SK-N-SH (cell line): Measurements from ENCODE around the gene LHPP. TPM values are rescaled to one million over a fixed set of nuclear protein-coding genes. Genes with fewer than 3 reads are reported as not detected.

Experiments
- CTCF ChIA-PET: fragments of 300-600, 350-600 bp; formaldehyde crosslinking; extraction: SDS; loops from one replicate; lab custom pipeline; 2021; lab: Yijun Ruan, JAX
- POLR2A ChIA-PET: fragments of 350-600 bp; sonication (Branson Sonifier 250); formaldehyde crosslinking; extraction: SDS; loops from one replicate; lab custom pipeline; 2020; ENCODE audit warnings: antibody characterized with exemption, inconsistent platforms; lab: Yijun Ruan, JAX
- DNase-seq: peaks from one replicate; pipeline ENCODE4 v3.0.0; 2012
- H2AFZ ChIP-seq: fragments of 200-600 bp; sonication (generic); 2 replicates; pipeline ENCODE4 v1.8.1; 2016; ENCODE audit warnings: antibody characterized with exemption, mild to moderate bottlenecking, low read depth
- H3F3A ChIP-seq: fragments of 200-600 bp; sonication (generic); replicated peaks from 2 replicates; pipeline ENCODE3; 2016; ENCODE audit warnings: antibody characterized with exemption, mild to moderate bottlenecking; ENCODE audit not compliant: insufficient read depth
- H3K27ac ChIP-seq, 2 experiments: fragments of 200-500 bp in 1 of 2; fragments of 200-600 bp in 1 of 2; sonication (Bioruptor generic) in 1 of 2; sonication (generic), shearing (Covaris generic) in 1 of 2; 2 replicates each; pipeline versions ENCODE4 v1.5.1 to v1.6.1; 2014 to 2016; ENCODE audit warnings: low read depth in 2 of 2, inconsistent platforms in 1 of 2, low read length in 1 of 2, mild to moderate bottlenecking in 1 of 2, mixed read lengths in 1 of 2
- H3K27me3 ChIP-seq: fragments of 200-600 bp; sonication (generic), shearing (Covaris generic); 2 replicates; pipeline ENCODE4 v1.6.1; 2016; ENCODE audit warnings: mixed run types; ENCODE audit not compliant: insufficient read depth
- H3K36me3 ChIP-seq, 2 experiments: fragments of 200-500 bp in 1 of 2; fragments of 200-600 bp in 1 of 2; sonication (Bioruptor generic) in 1 of 2; sonication (generic) in 1 of 2; replicated peaks in 1 of 2; 2 replicates each; pipeline versions ENCODE3 to v1.5.1; 2014 to 2016; ENCODE audit warnings: low read length in 1 of 2, mild to moderate bottlenecking in 1 of 2; ENCODE audit not compliant: insufficient read depth in 2 of 2, control insufficient read depth in 1 of 2
- H3K4me1 ChIP-seq, 2 experiments: fragments of 200-500 bp in 1 of 2; fragments of 200-600 bp in 1 of 2; sonication (Bioruptor generic) in 1 of 2; sonication (generic), shearing (Covaris generic) in 1 of 2; 2 replicates each; pipeline versions ENCODE4 v1.5.1 to v1.6.1; 2014 to 2016; ENCODE audit warnings: low read depth in 1 of 2, low read length in 1 of 2, mixed run types in 1 of 2; ENCODE audit not compliant: insufficient read depth in 2 of 2, control insufficient read depth in 1 of 2
- H3K4me2 ChIP-seq: fragments of 200-600 bp; sonication (generic), shearing (Covaris generic); 2 replicates; pipeline ENCODE4 v1.6.1; 2017; ENCODE audit warnings: mixed run types
- H3K4me3 ChIP-seq, 2 experiments: fragments of 200-500 bp in 1 of 2; fragments of 200-600 bp in 1 of 2; sonication (Bioruptor generic) in 1 of 2; sonication (generic), shearing (Covaris generic) in 1 of 2; 2 replicates each; pipeline versions ENCODE4 v1.5.1 to v1.8.1; 2014 to 2016; ENCODE audit warnings: low read depth in 2 of 2, inconsistent platforms in 1 of 2, low read length in 1 of 2, mild to moderate bottlenecking in 1 of 2, mixed read lengths in 1 of 2, moderate library complexity in 1 of 2
- H3K79me2 ChIP-seq: fragments of 200-600 bp; sonication (generic); 2 replicates; pipeline ENCODE4 v1.8.1; 2017; ENCODE audit warnings: mild to moderate bottlenecking; ENCODE audit not compliant: insufficient read depth
- H3K9ac ChIP-seq: fragments of 200-600 bp; sonication (generic); 2 replicates; pipeline ENCODE4 v1.6.1; 2017; ENCODE audit warnings: mixed run types
- H3K9me2 ChIP-seq: fragments of 200-600 bp; sonication (generic); 2 replicates; pipeline ENCODE4 v1.6.1; 2017; ENCODE audit warnings: mixed run types
- H3K9me3 ChIP-seq: fragments of 200-600 bp; sonication (generic); 2 replicates; pipeline ENCODE4 v1.6.1; 2017; ENCODE audit warnings: mixed run types, mild to moderate bottlenecking, moderate library complexity
- H4K20me1 ChIP-seq: fragments of 200-600 bp; sonication (generic); 2 replicates; pipeline ENCODE4 v1.6.1; 2017; ENCODE audit warnings: mild to moderate bottlenecking, mixed run types; ENCODE audit not compliant: insufficient read depth
- CHD2 ChIP-seq: fragments of 150-350 bp; IDR thresholded peaks from 2 replicates; pipeline ENCODE4 v1.6.1; 2018; ENCODE audit warnings: low read length; ENCODE audit not compliant: partially characterized antibody
- EP300 ChIP-seq, 2 experiments: IDR thresholded peaks; 2 replicates each; pipeline versions ENCODE4 v1.4.0 to v1.6.1; 2012; ENCODE audit warnings: borderline replicate concordance in 1 of 2, low read depth in 1 of 2, low read length in 1 of 2
- EZH2phosphoT487 ChIP-seq: fragments of 200-600 bp; sonication (generic); IDR thresholded peaks from 2 replicates; pipeline ENCODE4 v1.6.1; 2017; ENCODE audit warnings: low read depth, mixed run types, mild to moderate bottlenecking, antibody characterized with exemption, moderate library complexity, borderline replicate concordance
- GABPA ChIP-seq: IDR thresholded peaks from 2 replicates; pipeline ENCODE4 v1.4.0; 2012; ENCODE audit warnings: low read depth, mild to moderate bottlenecking
- JUND ChIP-seq: IDR thresholded peaks from 2 replicates; pipeline ENCODE4 v1.4.0; 2012
- MXI1 ChIP-seq: IDR thresholded peaks from 2 replicates; pipeline ENCODE4 v1.6.1; 2012; ENCODE audit warnings: mild to moderate bottlenecking, low read depth, low read length, improper control_type of control experiment
- RAD21 ChIP-seq: IDR thresholded peaks from 2 replicates; pipeline ENCODE4 v1.6.1; 2012; ENCODE audit warnings: mild to moderate bottlenecking, low read length
- SIN3A ChIP-seq: IDR thresholded peaks from 2 replicates; pipeline ENCODE4 v1.6.1; 2012; ENCODE audit warnings: low read depth, mild to moderate bottlenecking, low read length, moderate library complexity, borderline replicate concordance
- SMC3 ChIP-seq: IDR thresholded peaks from 2 replicates; pipeline ENCODE4 v1.6.1; 2012; ENCODE audit warnings: low read depth, low read length, improper control_type of control experiment
- TCF12 ChIP-seq: IDR thresholded peaks from 2 replicates; pipeline ENCODE4 v1.4.0; 2012
- WGBS: methylation state at CpG from one replicate; pipeline ENCODE4 v1.1.6; 2017; ENCODE audit warnings: low lambda C conversion rate; 5-methylcytosine and 5-hydroxymethylcytosine counted together
- polyA plus RNA-seq, 3 experiments: library from polyadenylated mRNA; depleted of rRNA; stranded (reverse); fragments of >200 nt; gene quantifications; 2 replicates each; pipeline ENCODE4 v1.2.3, GENCODE V29; 2012
- TF ChIP-seq, protein P1 (sequence below): IDR thresholded peaks from 2 replicates; pipeline ENCODE4; 2012
- TF ChIP-seq, protein P2 (sequence below): fragments of 150-350 bp; IDR thresholded peaks from 2 replicates; pipeline ENCODE4 v1.6.1; 2016; ENCODE audit warnings: mild to moderate bottlenecking, low read depth, low read length
- TF ChIP-seq, protein P3 (sequence below): IDR thresholded peaks from 2 replicates; pipeline ENCODE4 v1.4.0; 2012; ENCODE audit warnings: low read depth, borderline replicate concordance

The LHPP gene
- polyA plus RNA-seq, 1 of the 3 experiments (the other 2 are of a cell fraction), result 29.8 TPM

DNA sequence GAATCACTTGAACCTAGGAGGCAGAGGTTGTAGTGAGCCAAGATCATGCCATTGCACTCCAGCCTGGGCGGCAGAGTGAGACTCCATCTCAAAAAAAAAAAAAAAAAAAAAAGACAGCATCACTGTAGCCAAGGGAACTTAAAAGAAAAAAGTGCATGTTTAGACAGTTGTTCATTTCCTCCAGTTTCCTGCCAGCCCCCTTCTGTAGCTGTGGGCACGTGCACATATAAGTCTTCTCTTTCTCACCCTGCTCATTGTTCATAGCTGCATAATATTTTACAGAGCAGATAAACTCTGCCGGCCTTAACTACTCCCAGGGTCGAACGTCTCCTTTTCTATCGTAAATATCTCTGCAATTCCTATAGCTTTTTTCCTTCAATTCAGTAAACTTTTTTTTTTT is 132.6 kb downstream of the LHPP start (continued):
- TF ChIP-seq, protein P1, sequence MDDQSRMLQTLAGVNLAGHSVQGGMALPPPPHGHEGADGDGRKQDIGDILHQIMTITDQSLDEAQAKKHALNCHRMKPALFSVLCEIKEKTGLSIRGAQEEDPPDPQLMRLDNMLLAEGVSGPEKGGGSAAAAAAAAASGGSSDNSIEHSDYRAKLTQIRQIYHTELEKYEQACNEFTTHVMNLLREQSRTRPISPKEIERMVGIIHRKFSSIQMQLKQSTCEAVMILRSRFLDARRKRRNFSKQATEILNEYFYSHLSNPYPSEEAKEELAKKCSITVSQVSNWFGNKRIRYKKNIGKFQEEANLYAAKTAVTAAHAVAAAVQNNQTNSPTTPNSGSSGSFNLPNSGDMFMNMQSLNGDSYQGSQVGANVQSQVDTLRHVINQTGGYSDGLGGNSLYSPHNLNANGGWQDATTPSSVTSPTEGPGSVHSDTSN, result no peak
- no peak for TF ChIP-seq MXI1
- TF ChIP-seq EZH2phosphoT487, result no peak
- no peak for TF ChIP-seq RAD21
- TF ChIP-seq, protein P2, sequence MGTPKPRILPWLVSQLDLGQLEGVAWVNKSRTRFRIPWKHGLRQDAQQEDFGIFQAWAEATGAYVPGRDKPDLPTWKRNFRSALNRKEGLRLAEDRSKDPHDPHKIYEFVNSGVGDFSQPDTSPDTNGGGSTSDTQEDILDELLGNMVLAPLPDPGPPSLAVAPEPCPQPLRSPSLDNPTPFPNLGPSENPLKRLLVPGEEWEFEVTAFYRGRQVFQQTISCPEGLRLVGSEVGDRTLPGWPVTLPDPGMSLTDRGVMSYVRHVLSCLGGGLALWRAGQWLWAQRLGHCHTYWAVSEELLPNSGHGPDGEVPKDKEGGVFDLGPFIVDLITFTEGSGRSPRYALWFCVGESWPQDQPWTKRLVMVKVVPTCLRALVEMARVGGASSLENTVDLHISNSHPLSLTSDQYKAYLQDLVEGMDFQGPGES, result no peak
- no peak for TF ChIP-seq GABPA
- no peak for TF ChIP-seq EP300 (IDR thresholded peaks at IDR 0.05; ENCODE audit: borderline replicate concordance in 1 of 2, low read depth in 1 of 2, low read length in 1 of 2)
- TF ChIP-seq, protein P3, sequence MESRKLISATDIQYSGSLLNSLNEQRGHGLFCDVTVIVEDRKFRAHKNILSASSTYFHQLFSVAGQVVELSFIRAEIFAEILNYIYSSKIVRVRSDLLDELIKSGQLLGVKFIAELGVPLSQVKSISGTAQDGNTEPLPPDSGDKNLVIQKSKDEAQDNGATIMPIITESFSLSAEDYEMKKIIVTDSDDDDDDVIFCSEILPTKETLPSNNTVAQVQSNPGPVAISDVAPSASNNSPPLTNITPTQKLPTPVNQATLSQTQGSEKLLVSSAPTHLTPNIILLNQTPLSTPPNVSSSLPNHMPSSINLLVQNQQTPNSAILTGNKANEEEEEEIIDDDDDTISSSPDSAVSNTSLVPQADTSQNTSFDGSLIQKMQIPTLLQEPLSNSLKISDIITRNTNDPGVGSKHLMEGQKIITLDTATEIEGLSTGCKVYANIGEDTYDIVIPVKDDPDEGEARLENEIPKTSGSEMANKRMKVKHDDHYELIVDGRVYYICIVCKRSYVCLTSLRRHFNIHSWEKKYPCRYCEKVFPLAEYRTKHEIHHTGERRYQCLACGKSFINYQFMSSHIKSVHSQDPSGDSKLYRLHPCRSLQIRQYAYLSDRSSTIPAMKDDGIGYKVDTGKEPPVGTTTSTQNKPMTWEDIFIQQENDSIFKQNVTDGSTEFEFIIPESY, result no peak

DNA sequence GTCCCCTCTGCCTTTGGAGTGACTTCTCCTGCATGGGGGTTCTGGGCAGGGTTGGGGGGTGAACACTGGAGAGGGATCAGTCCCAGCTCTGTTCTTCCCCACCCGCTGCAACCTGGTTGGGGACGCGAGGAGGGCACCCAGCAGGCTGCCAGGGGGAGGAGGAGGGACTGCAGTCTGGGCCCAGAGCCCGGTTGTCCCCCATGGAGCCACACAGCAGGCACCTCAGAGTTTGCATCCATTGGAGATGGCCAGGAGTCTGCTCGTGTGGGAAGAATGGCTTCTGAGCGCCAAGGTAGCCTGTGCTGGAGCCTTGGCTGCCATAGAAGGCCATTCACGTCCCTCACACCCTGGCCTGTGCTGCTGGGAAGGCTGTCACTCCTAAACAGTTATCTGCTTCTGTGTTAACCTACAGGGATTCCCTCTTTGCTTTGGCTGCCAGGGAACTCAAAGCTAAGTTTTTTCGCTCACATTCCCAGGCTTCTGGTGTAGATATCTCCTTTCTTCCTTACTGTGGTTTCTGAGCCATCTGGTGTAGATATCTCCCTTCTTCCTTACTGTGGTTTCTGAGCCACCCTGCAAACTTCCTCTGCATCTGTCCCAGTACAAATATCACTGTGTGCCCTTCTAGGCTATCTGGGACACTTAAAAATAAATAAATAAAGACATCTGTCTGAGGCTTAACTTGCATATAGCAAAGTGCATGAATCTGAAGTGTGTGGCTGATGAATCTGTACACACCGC is 133.7 kb downstream of the LHPP start:
- 92% methylated on average over 2 of the region's 9 CpGs for WGBS
- POLR2A ChIA-PET, result no interaction called here
- no peaks in the 10 kb centered on the region for H3K27me3 ChIP-seq
- H3K27ac ChIP-seq, result no peak overlapping the region
- H3F3A ChIP-seq, result no peaks in the 10 kb centered on the region
- H3K36me3 ChIP-seq, result no peaks in the 10 kb centered on the region
- no peak overlapping the region for H3K4me3 ChIP-seq
- H4K20me1 ChIP-seq, result no peaks in the 10 kb centered on the region
- H2AFZ ChIP-seq, result no peak overlapping the region
- H3K9ac ChIP-seq, result no peak overlapping the region
- H3K4me1 ChIP-seq, result no peaks in the 10 kb centered on the region; a peak in 1 of 4 replicates
- CTCF ChIA-PET, result no interaction called here
- no peak for DNase-seq
- H3K9me2 ChIP-seq, result no peaks in the 10 kb centered on the region
- no peaks in the 10 kb centered on the region for H3K79me2 ChIP-seq
- H3K4me2 ChIP-seq, result no peak overlapping the region
- TF ChIP-seq TCF12, result no peak
- no peak for TF ChIP-seq SMC3
- TF ChIP-seq CHD2, result no peak
- no peak for TF ChIP-seq JUND
- TF ChIP-seq SIN3A, result no peak
- no peaks in the 10 kb centered on the region for H3K9me3 ChIP-seq
